Small intestine (tissue), 7 donors: ENCODE data around the gene TBL1XR1. TPM values are rescaled to one million over a fixed set of nuclear protein-coding genes. Genes with fewer than 3 reads are reported as not detected.
"Not testable (repeated sequence)": the region's sequence is repeated elsewhere in the genome, so short reads cannot be mapped to it uniquely, and the experiment has no call there.

ENCODE experiments used
- DNase-seq, 2 donors: peaks; one replicate each; pipeline versions ENCODE4 v3.0.0 to v3.0.0-alpha.2; 2013
- FAIRE-seq: peaks from 2 replicates; lab custom pipeline; 2012; peaks lifted over from hg19 to GRCh38; lab: Jason Lieb, UNC
- H3K27ac ChIP-seq, 3 donors: one replicate each; pipeline ENCODE4 v1.5.1; 2013; ENCODE audit warnings: low read length in 2 of 3, mild to moderate bottlenecking in 2 of 3, control low read depth in 1 of 3, inconsistent platforms in 1 of 3, low read depth in 1 of 3, moderate library complexity in 1 of 3
- H3K27me3 ChIP-seq, 3 donors: one replicate each; pipeline ENCODE4 v1.6.1; 2013; ENCODE audit warnings: low read length in 3 of 3, inconsistent platforms in 1 of 3; ENCODE audit not compliant: control insufficient read depth in 3 of 3, insufficient read depth in 3 of 3
- H3K36me3 ChIP-seq, 3 donors: one replicate each; pipeline ENCODE4 v1.6.1; 2013; ENCODE audit warnings: low read length in 3 of 3, inconsistent platforms in 1 of 3, low read depth in 1 of 3, mild to moderate bottlenecking in 1 of 3, moderate library complexity in 1 of 3; ENCODE audit not compliant: control insufficient read depth in 3 of 3, insufficient read depth in 2 of 3
- H3K4me1 ChIP-seq, 3 donors: one replicate each; pipeline ENCODE4 v1.6.1; 2013; ENCODE audit warnings: low read length in 2 of 3, inconsistent platforms in 1 of 3, low read depth in 1 of 3, mild to moderate bottlenecking in 1 of 3, moderate library complexity in 1 of 3; ENCODE audit not compliant: control insufficient read depth in 3 of 3, insufficient read depth in 2 of 3
- H3K4me3 ChIP-seq, 3 donors: one replicate each; pipeline ENCODE4 v1.5.1; 2013; ENCODE audit warnings: low read length in 3 of 3, control low read depth in 1 of 3, inconsistent platforms in 1 of 3, low read depth in 1 of 3, mild to moderate bottlenecking in 1 of 3, moderate library complexity in 1 of 3
- H3K9me3 ChIP-seq, 2 donors: one replicate each; pipeline ENCODE4 v1.6.1; 2013; ENCODE audit warnings: low read depth in 1 of 2, low read length in 1 of 2; ENCODE audit not compliant: control insufficient read depth in 2 of 2, insufficient read depth in 1 of 2
- WGBS, 3 donors: extraction: QIAGEN DNeasy Blood & Tissue Kit; methylation state at CpG; one replicate each; pipeline ENCODE4 v1.1.7; 2013; 5-methylcytosine and 5-hydroxymethylcytosine counted together
- polyA plus RNA-seq, 4 donors: library from polyadenylated mRNA; stranded (reverse) in 3 of 4; unstranded in 1 of 4; fragments of 200-250 nt in 3 of 4; fragments of 120-200 nt in 1 of 4; gene quantifications; one replicate each; pipeline versions ENCODE4 v1.2.1 to v1.2.3, GENCODE V29; 2013
- donor health status: healthy with polysubstance abuse.
- donor health status: control.
- donor health status: control.
- donor health status: Bipolar disorder and iron deficiency.
- donor health status: healthy.

The TBL1XR1 gene
- polyA plus RNA-seq, 4 donors: 13.8 to 74.8 (median 27.7) TPM

- peaks cover 0 to 23% (median 5%) of the 10 kb centered on the region in 3 donors for H3K36me3 ChIP-seq
- FAIRE-seq: no peak
- H3K27ac ChIP-seq: no peak overlapping the region
- 65 to 76% (median 68%) methylated on average over 4 of the region's 4 CpGs for WGBS, 3 donors
- H3K9me3 ChIP-seq: no peaks in the 10 kb centered on the region
- no peak for DNase-seq
- peaks cover 0 to 8% (median 2%) of the 10 kb centered on the region in 3 donors for H3K4me1 ChIP-seq
- no peaks in the 10 kb centered on the region for H3K27me3 ChIP-seq
- H3K4me3 ChIP-seq: no peak overlapping the region
Observed at GRCh38 chr3:177169936-177170722, 27.2 kb downstream of the TBL1XR1 start.

- no peak for FAIRE-seq
- Histone ChIP-seq H3K27ac (no peak overlapping the region), H3K27me3 (no peaks in the 10 kb centered on the region), H3K4me1 (peaks cover 0 to 8% (median 0%) of the 10 kb centered on the region in 3 donors), H3K9me3 (no peaks in the 10 kb centered on the region), H3K36me3 (peaks cover 0 to 23% (median 5%) of the 10 kb centered on the region in 3 donors), H3K4me3 (no peak overlapping the region)
- no peak for DNase-seq
- WGBS, 3 donors: 88 to 91% (median 90%) methylated on average over 4 of the region's 4 CpGs
Observed at GRCh38 chr3:177168431-177168830, 28.9 kb downstream of the TBL1XR1 start.

DNA sequence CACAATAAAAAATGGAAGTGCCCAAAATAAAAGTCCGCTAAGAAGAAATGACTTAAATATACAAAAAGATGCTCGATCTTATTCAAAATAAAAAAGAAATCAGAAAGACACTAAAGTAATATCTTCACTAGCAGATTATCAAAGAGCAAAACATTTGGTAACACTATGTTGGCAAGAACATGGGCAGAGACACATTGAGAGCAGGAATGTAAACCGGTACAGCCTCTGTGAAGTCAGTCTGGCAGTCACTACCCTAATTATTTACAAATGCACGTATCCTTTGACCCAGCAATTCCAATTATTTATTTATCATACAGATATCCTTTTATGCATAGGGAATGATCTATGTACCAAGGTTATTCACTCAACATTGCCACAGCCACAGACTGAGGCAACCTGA lies 34.5 kb downstream of the TBL1XR1 start:
- peaks cover 0 to 4% (median 0%) of the 10 kb centered on the region in 3 donors for H3K4me1 ChIP-seq
- no peaks in the 10 kb centered on the region for H3K27me3 ChIP-seq
- H3K27ac ChIP-seq: no peak overlapping the region
- H3K9me3 ChIP-seq: no peaks in the 10 kb centered on the region
- 51 to 71% (median 65%) methylated on average over 4 of the region's 4 CpGs for WGBS, 3 donors
- DNase-seq (peak in 1 of 2 donors; percentile 49), FAIRE-seq (no peak)
- no peak overlapping the region for H3K4me3 ChIP-seq
- H3K36me3 ChIP-seq: peaks cover 0 to 22% (median 2%) of the 10 kb centered on the region in 3 donors

DNA sequence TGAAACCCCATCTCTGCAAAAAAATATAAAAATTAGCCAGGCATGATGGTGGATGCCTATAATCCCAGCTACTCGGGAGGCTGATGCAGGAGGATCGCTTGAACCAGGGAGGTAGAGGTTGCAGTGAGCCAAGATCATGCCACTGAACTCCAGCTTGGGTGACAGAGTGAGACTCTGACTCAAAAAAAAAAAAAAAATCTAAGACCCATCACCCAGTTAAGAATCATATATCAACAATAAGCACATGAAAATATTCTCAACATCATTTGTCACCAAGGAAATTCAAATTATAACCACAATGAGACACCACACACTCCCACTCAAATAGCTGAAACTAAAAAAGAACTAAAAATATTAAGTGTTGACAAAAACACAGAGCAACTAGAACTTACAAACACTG lies 35.7 kb downstream of the TBL1XR1 start:
- not testable (repeated sequence) for H3K4me1 ChIP-seq
- 97 to 100% (median 98%) methylated on average over 2 of the region's 2 CpGs for WGBS, 3 donors

DNA sequence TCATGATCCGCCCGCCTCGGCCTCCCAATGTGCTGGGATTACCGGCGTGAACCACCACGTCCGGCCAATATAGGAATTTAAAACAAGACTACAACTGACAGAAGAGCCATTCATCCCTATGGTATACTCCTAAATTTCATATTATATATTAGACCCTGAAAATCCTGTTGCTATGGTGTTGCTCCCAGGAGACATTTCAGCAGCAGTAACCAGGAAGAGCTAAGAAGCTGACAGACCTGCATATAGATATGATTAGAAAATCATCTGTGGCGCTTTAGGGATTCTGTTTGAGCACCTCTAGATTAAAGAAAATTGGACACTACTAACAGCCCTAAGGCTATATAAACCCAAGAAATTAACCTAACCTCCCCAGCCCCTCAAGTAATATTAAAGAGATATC lies 38.8 kb downstream of the TBL1XR1 start:
- H3K36me3 ChIP-seq: peaks cover 0 to 18% (median 2%) of the 10 kb centered on the region in 3 donors
- WGBS, 3 donors: 94 to 98% (median 95%) methylated on average over 7 to 8 of the region's 8 CpGs
- H3K27ac ChIP-seq: no peak overlapping the region
- H3K4me1 ChIP-seq: peaks cover 0 to 3% (median 0%) of the 10 kb centered on the region in 3 donors
- DNase-seq: no peak
- no peak overlapping the region for H3K4me3 ChIP-seq
- FAIRE-seq: no peak
- no peaks in the 10 kb centered on the region for H3K9me3 ChIP-seq
- H3K27me3 ChIP-seq: no peaks in the 10 kb centered on the region

More for the DNA sequence above, 35.7 kb downstream of the TBL1XR1 start:
- H3K27me3 ChIP-seq, H3K27ac ChIP-seq, H3K9me3 ChIP-seq, H3K4me3 ChIP-seq, FAIRE-seq, DNase-seq: not testable (repeated sequence)
- H3K36me3 ChIP-seq: peaks cover 0 to 22% (median 2%) of the 10 kb centered on the region in 3 donors

- WGBS, 3 donors: 70 to 81% (median 78%) methylated on average over 4 of the region's 4 CpGs
- FAIRE-seq (no peak), DNase-seq (no peak)
- Histone ChIP-seq H3K27me3 (no peaks in the 10 kb centered on the region), H3K4me1 (peaks cover 0 to 3% (median 0%) of the 10 kb centered on the region in 3 donors), H3K4me3 (no peak overlapping the region), H3K9me3 (no peaks in the 10 kb centered on the region), H3K27ac (no peak overlapping the region), H3K36me3 (peaks cover 0 to 14% (median 2%) of the 10 kb centered on the region in 3 donors)
Observed at GRCh38 chr3:177157492-177157891, 39.8 kb downstream of the TBL1XR1 start.

GRCh38 chr3:177154733-177155132 lies 42.5 kb downstream of the TBL1XR1 start:
- WGBS, 3 donors: 74 to 85% (median 82%) methylated on average over 3 of the region's 3 CpGs
- Histone ChIP-seq H3K9me3 (no peaks in the 10 kb centered on the region), H3K4me3 (no peak overlapping the region), H3K4me1 (peaks cover 0 to 12% (median 10%) of the 10 kb centered on the region in 3 donors), H3K27ac (no peak overlapping the region), H3K36me3 (peaks cover 0 to 8% (median 2%) of the 10 kb centered on the region in 3 donors), H3K27me3 (no peaks in the 10 kb centered on the region)
- DNase-seq: no peak
- no peak for FAIRE-seq

DNA sequence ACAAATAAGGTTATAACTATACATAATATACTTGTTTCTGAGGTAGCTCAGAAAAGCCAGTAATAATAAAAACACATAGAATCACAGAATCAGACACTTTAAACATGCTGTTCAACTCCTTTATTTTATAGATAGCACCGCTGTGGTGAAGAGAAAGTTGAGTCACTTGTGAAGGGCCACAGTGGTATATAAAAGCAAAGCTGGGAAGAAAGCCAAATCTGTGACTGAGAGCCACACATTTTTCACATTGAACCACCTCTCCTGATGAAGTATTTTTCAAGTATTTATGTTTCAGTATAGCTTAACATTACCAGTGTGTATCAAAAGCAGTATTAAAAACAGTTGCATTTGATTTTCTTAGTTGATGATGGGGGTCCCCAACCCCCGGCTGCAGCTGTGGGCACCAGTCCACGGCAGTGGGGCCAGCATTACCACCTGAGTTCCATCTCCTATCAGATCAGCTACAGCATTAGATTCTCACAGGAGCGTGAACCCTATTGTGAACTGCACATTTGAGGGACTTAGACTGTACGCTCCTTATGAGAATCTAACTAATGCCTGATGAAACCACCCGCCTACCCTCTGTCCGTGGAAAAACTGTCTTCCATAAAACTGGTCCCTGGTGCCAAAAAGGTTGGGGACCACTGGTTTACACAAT lies 46.2 kb downstream of the TBL1XR1 start:
- H3K27me3 ChIP-seq: no peaks in the 10 kb centered on the region
- H3K36me3 ChIP-seq: peaks cover 0 to 6% (median 0%) of the 10 kb centered on the region in 3 donors
- H3K27ac ChIP-seq: peak overlapping the region in 1 of 3 donors; percentile 20
- H3K9me3 ChIP-seq: no peaks in the 10 kb centered on the region
- FAIRE-seq (no peak), DNase-seq (peak; percentile 20 to 64)
- H3K4me3 ChIP-seq: no peak overlapping the region
- WGBS, 3 donors: 48 to 58% (median 55%) methylated on average over 7 of the region's 7 CpGs
- peaks cover 2 to 14% (median 12%) of the 10 kb centered on the region in 3 donors for H3K4me1 ChIP-seq
